ENCODE data around the gene PROP1.
"Not testable (repeated sequence)": the region's sequence is repeated elsewhere in the genome, so short reads cannot be mapped to it uniquely, and the experiment has no call there.

DNA sequence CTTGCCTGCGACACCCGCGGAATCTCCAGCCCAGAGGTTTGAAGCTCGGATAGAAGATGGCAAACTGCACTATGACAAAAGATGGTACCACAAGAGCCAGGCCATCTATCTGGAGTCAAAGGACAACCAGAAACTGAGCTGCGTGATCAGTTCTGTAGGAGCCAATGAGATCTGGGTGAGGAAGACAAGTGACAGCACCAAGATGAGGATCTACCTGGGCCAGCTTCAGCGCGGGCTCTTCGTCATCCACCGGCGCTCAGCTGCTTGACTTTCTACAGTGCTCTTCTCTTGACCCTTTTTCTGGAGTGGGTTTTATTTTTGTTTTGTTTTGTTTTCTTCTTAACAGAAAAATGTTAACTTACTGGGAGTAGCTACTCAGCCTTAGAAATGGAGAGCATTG lies 24.0 kb downstream of the PROP1 start:
- TF ChIP-seq, protein P1, sequence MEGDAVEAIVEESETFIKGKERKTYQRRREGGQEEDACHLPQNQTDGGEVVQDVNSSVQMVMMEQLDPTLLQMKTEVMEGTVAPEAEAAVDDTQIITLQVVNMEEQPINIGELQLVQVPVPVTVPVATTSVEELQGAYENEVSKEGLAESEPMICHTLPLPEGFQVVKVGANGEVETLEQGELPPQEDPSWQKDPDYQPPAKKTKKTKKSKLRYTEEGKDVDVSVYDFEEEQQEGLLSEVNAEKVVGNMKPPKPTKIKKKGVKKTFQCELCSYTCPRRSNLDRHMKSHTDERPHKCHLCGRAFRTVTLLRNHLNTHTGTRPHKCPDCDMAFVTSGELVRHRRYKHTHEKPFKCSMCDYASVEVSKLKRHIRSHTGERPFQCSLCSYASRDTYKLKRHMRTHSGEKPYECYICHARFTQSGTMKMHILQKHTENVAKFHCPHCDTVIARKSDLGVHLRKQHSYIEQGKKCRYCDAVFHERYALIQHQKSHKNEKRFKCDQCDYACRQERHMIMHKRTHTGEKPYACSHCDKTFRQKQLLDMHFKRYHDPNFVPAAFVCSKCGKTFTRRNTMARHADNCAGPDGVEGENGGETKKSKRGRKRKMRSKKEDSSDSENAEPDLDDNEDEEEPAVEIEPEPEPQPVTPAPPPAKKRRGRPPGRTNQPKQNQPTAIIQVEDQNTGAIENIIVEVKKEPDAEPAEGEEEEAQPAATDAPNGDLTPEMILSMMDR (IDR thresholded peaks at IDR 0.05): not testable (repeated sequence)
- not testable (repeated sequence) for TF ChIP-seq EZH2phosphoT487 (IDR thresholded peaks at IDR 0.05)
